HepG2 (cell line): ENCODE measurements around the gene SEMA6B. TPM values are rescaled to one million over a fixed set of nuclear protein-coding genes. Genes with fewer than 3 reads are reported as not detected.

ENCODE experiments used
- CHCHD3 ChIP-seq: sonication (generic); formaldehyde crosslinking; IDR thresholded peaks from 2 replicates; pipeline ENCODE4 v1.8.0; 2022; ENCODE audit warnings: mild to moderate bottlenecking, missing genetic modification reagents, moderate library complexity
- CREM ChIP-seq, 2 experiments: sonication (generic) in 1 of 2; formaldehyde crosslinking in 1 of 2; IDR thresholded peaks; 2 replicates each; pipeline versions ENCODE4 v1.4.0 to v1.6.1; 2016 to 2020; ENCODE audit warnings: antibody characterized with exemption in 1 of 2, mild to moderate bottlenecking in 1 of 2, missing genetic modification reagents in 1 of 2
- HDAC2 ChIP-seq: sonication (generic); formaldehyde crosslinking; IDR thresholded peaks from 2 replicates; pipeline ENCODE4 v1.4.0; 2020; ENCODE audit warnings: missing genetic modification reagents
- HNRNPL ChIP-seq: fragments of 200-400 bp; formaldehyde crosslinking; IDR thresholded peaks from 2 replicates; pipeline ENCODE4 v1.6.1; 2017; ENCODE audit warnings: mild to moderate bottlenecking, low read depth, low read length
- KLF6 ChIP-seq: IDR thresholded peaks from 2 replicates; pipeline ENCODE4 v1.8.0; 2016; ENCODE audit warnings: missing biosample characterization, missing genetic modification reagents
- NFE2L1 ChIP-seq: sonication (generic); formaldehyde crosslinking; IDR thresholded peaks from 2 replicates; pipeline ENCODE4 v1.4.0; 2020; ENCODE audit warnings: missing genetic modification reagents, mild to moderate bottlenecking, borderline replicate concordance
- NFKBIZ ChIP-seq: IDR thresholded peaks from 2 replicates; pipeline ENCODE4 v1.6.1; 2018; ENCODE audit warnings: missing genetic modification reagents, missing compliant biosample characterization
- SIX4 ChIP-seq: sonication (generic); formaldehyde crosslinking; IDR thresholded peaks from 2 replicates; pipeline ENCODE4 v1.4.0; 2020; ENCODE audit warnings: missing genetic modification reagents
- TBL1XR1 ChIP-seq: fragments of 150-350 bp; IDR thresholded peaks from 2 replicates; pipeline ENCODE4 v1.6.1; 2014; ENCODE audit warnings: borderline replicate concordance, low read length; ENCODE audit not compliant: partially characterized antibody
- TEAD2 ChIP-seq: sonication (generic); formaldehyde crosslinking; IDR thresholded peaks from 2 replicates; pipeline ENCODE4 v1.9.0; 2021; ENCODE audit warnings: missing genetic modification reagents
- ZNF703 ChIP-seq: sonication (generic); formaldehyde crosslinking; IDR thresholded peaks from 2 replicates; pipeline ENCODE4 v1.5.1; 2020; ENCODE audit warnings: missing genetic modification reagents, mild to moderate bottlenecking, moderate library complexity, borderline replicate concordance
- polyA plus RNA-seq, 8 experiments: library from polyadenylated mRNA; depleted of rRNA in 3 of 8; stranded (reverse) in 7 of 8; unstranded in 1 of 8; fragments of >200 nt; fragmentation: Illumina TruSeq in 4 of 8; extraction: Trizol in 4 of 8; gene quantifications; 2 replicates each; pipeline versions ENCODE4 v1.2.1 to v1.2.3, GENCODE V29; 2011 to 2016; ENCODE audit warnings: low read depth in 4 of 8, missing spikeins in 1 of 8, mixed read lengths in 1 of 8; ENCODE audit not compliant: insufficient read depth in 1 of 8
- total RNA-seq, 5 experiments: library from RNA; depleted of rRNA; stranded (reverse); fragments of >200 nt; fragmentation: Illumina TruSeq; extraction: Trizol; gene quantifications; 2 replicates each; pipeline ENCODE4 v1.2.3, GENCODE V29; 2016; ENCODE audit warnings: low read depth in 1 of 5
- TF ChIP-seq, protein P1 (sequence below): sonication (generic); formaldehyde crosslinking; IDR thresholded peaks from 2 replicates; pipeline ENCODE4 v1.4.0; 2020; ENCODE audit warnings: missing genetic modification reagents, mild to moderate bottlenecking, borderline replicate concordance
- TF ChIP-seq, protein P2 (sequence below): sonication (generic); formaldehyde crosslinking; conservative IDR thresholded peaks from 2 replicates; pipeline ENCODE4 v1.4.0; 2020; ENCODE audit warnings: mild to moderate bottlenecking, missing genetic modification reagents, moderate library complexity
- TF ChIP-seq, protein P3 (sequence below): sonication (generic); formaldehyde crosslinking; IDR thresholded peaks from 2 replicates; pipeline ENCODE4 v1.4.0; 2020; ENCODE audit warnings: missing genetic modification reagents, borderline replicate concordance
- TF ChIP-seq, protein P4 (sequence below): sonication (generic); formaldehyde crosslinking; IDR thresholded peaks from 2 replicates; pipeline ENCODE4; 2020; ENCODE audit warnings: missing genetic modification reagents, mild to moderate bottlenecking, borderline replicate concordance

The SEMA6B gene
- total and polyA plus RNA-seq, 2 of the 13 experiments (the other 11 are each of a cell fraction or from before 2014, with no cell fraction given), result 45.5 to 67.1 TPM

DNA sequence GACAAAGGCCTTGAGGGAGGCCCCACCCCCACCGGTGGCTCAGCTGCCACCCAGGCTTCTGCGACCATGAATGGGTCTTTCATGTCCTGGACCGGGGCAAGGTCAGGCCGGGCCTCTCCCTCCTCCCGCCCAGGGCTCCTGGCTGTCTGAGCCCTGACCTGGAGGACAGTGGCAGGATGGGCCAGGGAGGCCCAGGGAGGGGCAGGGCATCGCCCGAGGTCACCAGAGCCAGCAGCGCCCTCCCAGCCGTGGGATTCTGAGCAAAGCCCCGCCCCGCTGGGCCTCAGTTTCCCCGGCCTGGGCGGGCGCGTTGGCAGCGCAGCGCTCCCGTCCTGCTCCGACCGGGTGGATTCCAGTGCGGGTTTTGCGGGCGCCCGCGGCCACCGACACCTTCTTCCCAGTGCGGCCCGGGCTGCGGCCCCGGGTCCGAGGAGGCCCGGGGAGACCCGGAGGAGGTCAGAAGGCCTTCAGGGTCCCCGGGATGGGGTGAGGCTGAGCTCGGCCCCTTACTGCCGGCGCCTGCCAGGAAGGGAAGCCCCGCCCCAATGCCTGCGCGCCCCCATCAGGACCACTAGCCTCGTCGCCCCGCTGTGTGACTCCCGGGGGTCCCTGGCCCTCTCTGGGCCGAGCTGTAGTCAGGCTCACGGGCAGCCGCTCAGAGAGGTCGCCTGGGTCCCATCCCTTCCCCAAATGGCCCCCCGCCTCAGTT is 24.6 kb upstream of the SEMA6B start (continued):
- TF ChIP-seq, protein P1, sequence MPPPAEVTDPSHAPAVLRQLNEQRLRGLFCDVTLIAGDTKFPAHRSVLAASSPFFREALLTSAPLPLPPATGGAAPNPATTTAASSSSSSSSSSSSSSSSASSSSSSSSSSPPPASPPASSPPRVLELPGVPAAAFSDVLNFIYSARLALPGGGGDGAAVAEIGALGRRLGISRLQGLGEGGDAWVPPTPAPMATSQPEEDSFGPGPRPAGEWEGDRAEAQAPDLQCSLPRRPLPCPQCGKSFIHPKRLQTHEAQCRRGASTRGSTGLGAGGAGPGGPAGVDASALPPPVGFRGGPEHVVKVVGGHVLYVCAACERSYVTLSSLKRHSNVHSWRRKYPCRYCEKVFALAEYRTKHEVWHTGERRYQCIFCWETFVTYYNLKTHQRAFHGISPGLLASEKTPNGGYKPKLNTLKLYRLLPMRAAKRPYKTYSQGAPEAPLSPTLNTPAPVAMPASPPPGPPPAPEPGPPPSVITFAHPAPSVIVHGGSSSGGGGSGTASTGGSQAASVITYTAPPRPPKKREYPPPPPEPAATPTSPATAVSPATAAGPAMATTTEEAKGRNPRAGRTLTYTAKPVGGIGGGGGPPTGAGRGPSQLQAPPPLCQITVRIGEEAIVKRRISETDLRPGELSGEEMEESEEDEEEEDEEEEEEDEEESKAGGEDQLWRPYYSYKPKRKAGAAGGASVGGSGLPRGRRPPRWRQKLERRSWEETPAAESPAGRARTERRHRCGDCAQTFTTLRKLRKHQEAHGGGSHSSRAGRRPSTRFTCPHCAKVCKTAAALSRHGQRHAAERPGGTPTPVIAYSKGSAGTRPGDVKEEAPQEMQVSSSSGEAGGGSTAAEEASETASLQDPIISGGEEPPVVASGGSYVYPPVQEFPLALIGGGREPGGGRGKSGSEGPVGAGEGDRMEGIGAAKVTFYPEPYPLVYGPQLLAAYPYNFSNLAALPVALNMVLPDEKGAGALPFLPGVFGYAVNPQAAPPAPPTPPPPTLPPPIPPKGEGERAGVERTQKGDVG (CRISPR knock-in tag), result no peak
- peak; percentile 47; the same call in 1 of the 2 replicates for TF ChIP-seq CREM (IDR thresholded peaks at IDR 0.05)
- no peak for TF ChIP-seq CREM (CRISPR knock-in tag; IDR thresholded peaks at IDR 0.05)
- peak; percentile 93 for TF ChIP-seq HNRNPL
- TF ChIP-seq, protein P2, sequence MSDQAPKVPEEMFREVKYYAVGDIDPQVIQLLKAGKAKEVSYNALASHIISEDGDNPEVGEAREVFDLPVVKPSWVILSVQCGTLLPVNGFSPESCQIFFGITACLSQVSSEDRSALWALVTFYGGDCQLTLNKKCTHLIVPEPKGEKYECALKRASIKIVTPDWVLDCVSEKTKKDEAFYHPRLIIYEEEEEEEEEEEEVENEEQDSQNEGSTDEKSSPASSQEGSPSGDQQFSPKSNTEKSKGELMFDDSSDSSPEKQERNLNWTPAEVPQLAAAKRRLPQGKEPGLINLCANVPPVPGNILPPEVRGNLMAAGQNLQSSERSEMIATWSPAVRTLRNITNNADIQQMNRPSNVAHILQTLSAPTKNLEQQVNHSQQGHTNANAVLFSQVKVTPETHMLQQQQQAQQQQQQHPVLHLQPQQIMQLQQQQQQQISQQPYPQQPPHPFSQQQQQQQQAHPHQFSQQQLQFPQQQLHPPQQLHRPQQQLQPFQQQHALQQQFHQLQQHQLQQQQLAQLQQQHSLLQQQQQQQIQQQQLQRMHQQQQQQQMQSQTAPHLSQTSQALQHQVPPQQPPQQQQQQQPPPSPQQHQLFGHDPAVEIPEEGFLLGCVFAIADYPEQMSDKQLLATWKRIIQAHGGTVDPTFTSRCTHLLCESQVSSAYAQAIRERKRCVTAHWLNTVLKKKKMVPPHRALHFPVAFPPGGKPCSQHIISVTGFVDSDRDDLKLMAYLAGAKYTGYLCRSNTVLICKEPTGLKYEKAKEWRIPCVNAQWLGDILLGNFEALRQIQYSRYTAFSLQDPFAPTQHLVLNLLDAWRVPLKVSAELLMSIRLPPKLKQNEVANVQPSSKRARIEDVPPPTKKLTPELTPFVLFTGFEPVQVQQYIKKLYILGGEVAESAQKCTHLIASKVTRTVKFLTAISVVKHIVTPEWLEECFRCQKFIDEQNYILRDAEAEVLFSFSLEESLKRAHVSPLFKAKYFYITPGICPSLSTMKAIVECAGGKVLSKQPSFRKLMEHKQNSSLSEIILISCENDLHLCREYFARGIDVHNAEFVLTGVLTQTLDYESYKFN (CRISPR knock-in tag), result peak; percentile 97
- no peak for TF ChIP-seq NFE2L1 (CRISPR knock-in tag)
- TF ChIP-seq KLF6, result no peak
- no peak for TF ChIP-seq CHCHD3 (CRISPR knock-in tag)
- peak; percentile 88 for TF ChIP-seq HDAC2 (CRISPR knock-in tag)
- TF ChIP-seq, protein P3, sequence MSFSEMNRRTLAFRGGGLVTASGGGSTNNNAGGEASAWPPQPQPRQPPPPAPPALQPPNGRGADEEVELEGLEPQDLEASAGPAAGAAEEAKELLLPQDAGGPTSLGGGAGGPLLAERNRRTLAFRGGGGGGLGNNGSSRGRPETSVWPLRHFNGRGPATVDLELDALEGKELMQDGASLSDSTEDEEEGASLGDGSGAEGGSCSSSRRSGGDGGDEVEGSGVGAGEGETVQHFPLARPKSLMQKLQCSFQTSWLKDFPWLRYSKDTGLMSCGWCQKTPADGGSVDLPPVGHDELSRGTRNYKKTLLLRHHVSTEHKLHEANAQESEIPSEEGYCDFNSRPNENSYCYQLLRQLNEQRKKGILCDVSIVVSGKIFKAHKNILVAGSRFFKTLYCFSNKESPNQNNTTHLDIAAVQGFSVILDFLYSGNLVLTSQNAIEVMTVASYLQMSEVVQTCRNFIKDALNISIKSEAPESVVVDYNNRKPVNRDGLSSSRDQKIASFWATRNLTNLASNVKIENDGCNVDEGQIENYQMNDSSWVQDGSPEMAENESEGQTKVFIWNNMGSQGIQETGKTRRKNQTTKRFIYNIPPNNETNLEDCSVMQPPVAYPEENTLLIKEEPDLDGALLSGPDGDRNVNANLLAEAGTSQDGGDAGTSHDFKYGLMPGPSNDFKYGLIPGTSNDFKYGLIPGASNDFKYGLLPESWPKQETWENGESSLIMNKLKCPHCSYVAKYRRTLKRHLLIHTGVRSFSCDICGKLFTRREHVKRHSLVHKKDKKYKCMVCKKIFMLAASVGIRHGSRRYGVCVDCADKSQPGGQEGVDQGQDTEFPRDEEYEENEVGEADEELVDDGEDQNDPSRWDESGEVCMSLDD (CRISPR knock-in tag), result 0 out of 2 replicates have a peak, but pooled peaks have one; percentile 38
- TF ChIP-seq SIX4 (CRISPR knock-in tag), result 0 out of 2 replicates have a peak, but pooled peaks have one; percentile 38
- peak; percentile 29; the same call in 1 of the 2 replicates for TF ChIP-seq NFKBIZ (CRISPR knock-in tag)
- TF ChIP-seq ZNF703 (CRISPR knock-in tag), result no peak
- no peak for TF ChIP-seq TEAD2 (CRISPR knock-in tag)
- no peak for TF ChIP-seq TBL1XR1
- TF ChIP-seq, protein P4, sequence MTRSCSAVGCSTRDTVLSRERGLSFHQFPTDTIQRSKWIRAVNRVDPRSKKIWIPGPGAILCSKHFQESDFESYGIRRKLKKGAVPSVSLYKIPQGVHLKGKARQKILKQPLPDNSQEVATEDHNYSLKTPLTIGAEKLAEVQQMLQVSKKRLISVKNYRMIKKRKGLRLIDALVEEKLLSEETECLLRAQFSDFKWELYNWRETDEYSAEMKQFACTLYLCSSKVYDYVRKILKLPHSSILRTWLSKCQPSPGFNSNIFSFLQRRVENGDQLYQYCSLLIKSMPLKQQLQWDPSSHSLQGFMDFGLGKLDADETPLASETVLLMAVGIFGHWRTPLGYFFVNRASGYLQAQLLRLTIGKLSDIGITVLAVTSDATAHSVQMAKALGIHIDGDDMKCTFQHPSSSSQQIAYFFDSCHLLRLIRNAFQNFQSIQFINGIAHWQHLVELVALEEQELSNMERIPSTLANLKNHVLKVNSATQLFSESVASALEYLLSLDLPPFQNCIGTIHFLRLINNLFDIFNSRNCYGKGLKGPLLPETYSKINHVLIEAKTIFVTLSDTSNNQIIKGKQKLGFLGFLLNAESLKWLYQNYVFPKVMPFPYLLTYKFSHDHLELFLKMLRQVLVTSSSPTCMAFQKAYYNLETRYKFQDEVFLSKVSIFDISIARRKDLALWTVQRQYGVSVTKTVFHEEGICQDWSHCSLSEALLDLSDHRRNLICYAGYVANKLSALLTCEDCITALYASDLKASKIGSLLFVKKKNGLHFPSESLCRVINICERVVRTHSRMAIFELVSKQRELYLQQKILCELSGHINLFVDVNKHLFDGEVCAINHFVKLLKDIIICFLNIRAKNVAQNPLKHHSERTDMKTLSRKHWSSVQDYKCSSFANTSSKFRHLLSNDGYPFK, result peak; percentile 96
